ENCODE data around the gene PRR29. TPM values are rescaled to one million over a fixed set of nuclear protein-coding genes. Genes with fewer than 3 reads are reported as not detected.

PRR29 gene
- total RNA-seq: under 0.01 TPM in 1 of 2 replicates, not detected in the other

GRCh38 chr17:63998050-63998720 lies at the start of gene PRR29:
PRR29 (plus strand) TSS chr17:63998351; CDS start chr17:63998365, 14 bp downstream.

DNA sequence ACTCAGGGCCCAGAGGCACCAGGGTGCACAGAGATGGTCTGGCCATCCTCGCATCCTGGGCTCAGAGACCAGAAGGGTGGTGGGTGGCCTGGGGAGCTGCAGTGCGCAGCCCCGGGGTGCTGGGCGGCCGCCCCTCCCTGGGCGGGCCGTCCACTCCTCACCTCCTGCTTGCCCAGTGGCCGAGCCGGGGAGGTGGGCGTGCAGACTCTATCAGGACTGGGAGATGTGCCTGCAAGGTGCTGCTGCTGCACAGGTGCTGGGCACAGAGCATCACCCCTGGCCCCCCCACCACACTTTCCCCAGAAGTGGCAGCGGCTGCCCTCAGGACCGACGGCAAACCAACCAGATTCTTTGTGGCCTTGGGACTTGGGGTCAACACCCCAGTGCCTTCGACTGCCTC lies 25.4 kb upstream of the PRR29 start, which contains the start of gene SCN4A:
Gene SCN4A, minus strand, starts transcription at position 123 of the 400 bp plus-strand sequence. Its CDS starts 77 bp downstream, at position 46.

DNA sequence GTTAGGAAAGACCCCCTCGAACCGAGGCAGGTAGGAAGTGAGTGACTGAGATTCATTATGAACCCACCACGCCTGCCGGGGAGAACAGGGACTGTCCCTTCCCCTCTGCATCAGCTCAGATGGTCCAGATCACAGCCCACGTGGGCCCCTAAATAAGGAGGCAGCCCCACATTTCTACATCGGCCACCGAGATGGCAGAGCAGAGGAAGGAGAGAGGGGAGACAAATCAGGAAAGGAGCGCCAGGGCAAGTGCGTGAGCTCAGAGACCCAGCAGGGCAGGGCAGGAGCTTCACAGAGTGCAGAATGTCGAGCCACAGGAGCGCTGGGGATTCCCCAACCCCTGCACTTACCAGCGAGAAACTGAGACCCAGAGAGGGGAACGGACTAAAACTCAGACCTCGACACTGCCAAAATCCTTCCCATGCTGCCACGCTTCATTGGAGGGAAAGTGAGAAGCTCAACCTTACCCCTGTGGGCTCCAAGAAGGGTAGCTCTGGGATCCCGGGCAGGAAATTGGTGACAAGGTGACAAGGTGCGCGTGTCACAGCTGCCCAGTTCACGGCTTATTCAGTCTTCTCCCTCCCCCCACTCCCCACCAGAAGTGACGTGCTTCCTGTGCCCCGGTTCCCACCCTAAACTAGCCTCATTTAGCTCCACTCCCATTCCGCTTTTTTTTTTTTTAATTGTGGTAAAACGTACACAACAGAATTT lies 22.1 kb downstream of the PRR29 start, which contains the start of gene ICAM2:
Gene ICAM2, minus strand, starts transcription at position 578 of the 711 bp plus-strand sequence. CDS start 13,942 bp downstream, outside the sequence.

Other genes starting within 250 kb of the PRR29 start
- 25.5 and 31.1 TPM in 2 replicates for gene CCDC47, start 224.8 kb upstream of the PRR29 start, total RNA-seq
- gene DDX42, start 224.2 kb upstream of the PRR29 start, total RNA-seq: 35.5 and 39.2 TPM in 2 replicates
- 61.3 and 66.9 TPM in 2 replicates for gene PSMC5, start 170.9 kb upstream of the PRR29 start, total RNA-seq
- 43.4 and 70.3 TPM in 2 replicates for gene FTSJ3, start 170.7 kb upstream of the PRR29 start, total RNA-seq
- 112 and 129 TPM in 2 replicates for gene SMARCD2, start 155.7 kb upstream of the PRR29 start, total RNA-seq
- not detected in 2 replicates for gene CSH2, start 124.7 kb upstream of the PRR29 start, total RNA-seq
- not detected in 2 replicates for gene GH2, start 116.4 kb upstream of the PRR29 start, total RNA-seq
- gene CSH1, start 101.8 kb upstream of the PRR29 start, total RNA-seq: not detected in 2 replicates
- gene CSHL1, start 87.1 kb upstream of the PRR29 start, total RNA-seq: not detected in 2 replicates
- not detected in 2 replicates for gene GH1, start 79.5 kb upstream of the PRR29 start, total RNA-seq
- not detected in 2 replicates for gene CD79B, start 66.0 kb upstream of the PRR29 start, total RNA-seq
- gene SCN4A, start 25.4 kb upstream of the PRR29 start, total RNA-seq: 6.4 TPM in 1 of 2 replicates, not detected in the other
- 0.18 TPM in 1 of 2 replicates, not detected in the other for gene ICAM2, start 22.3 kb downstream of the PRR29 start, total RNA-seq
- 8.1 and 10.3 TPM in 2 replicates for gene ERN1, start 131.8 kb downstream of the PRR29 start, total RNA-seq